PFSK-1 (cell line): ENCODE data around the gene TRAF1.

Experiments
- FOXP2 ChIP-seq: optimal IDR thresholded peaks from 2 replicates; pipeline ENCODE3; 2011; ENCODE audit warnings: borderline replicate concordance, control low read depth, inconsistent platforms; ENCODE audit not compliant: insufficient read depth; ENCODE audit errors: extremely low read length, extremely low read depth
- POLR2AphosphoS5 ChIP-seq: IDR thresholded peaks from 2 replicates; pipeline ENCODE4 v1.6.1; 2012; ENCODE audit warnings: low read depth, mild to moderate bottlenecking, control low read depth, low read length, moderate library complexity
- REST ChIP-seq, 2 experiments: IDR thresholded peaks; 2 replicates each; pipeline versions ENCODE4 v1.6.1 to v1.8.0; 2011 to 2012; ENCODE audit warnings: low read depth in 2 of 2, low read length in 2 of 2, control low read depth in 1 of 2, inconsistent platforms in 1 of 2, mild to moderate bottlenecking in 1 of 2, moderate library complexity in 1 of 2; ENCODE audit not compliant: insufficient read depth in 1 of 2
- SIN3A ChIP-seq: IDR thresholded peaks from 2 replicates; pipeline ENCODE4 v1.6.1; 2012; ENCODE audit warnings: mild to moderate bottlenecking, low read length, moderate library complexity, borderline replicate concordance; ENCODE audit not compliant: insufficient read depth
- TAF1 ChIP-seq: IDR thresholded peaks from 2 replicates; pipeline ENCODE4 v1.6.1; 2012; ENCODE audit warnings: low read length, control low read depth, borderline replicate concordance; ENCODE audit not compliant: insufficient read depth

TRAF1 gene

DNA sequence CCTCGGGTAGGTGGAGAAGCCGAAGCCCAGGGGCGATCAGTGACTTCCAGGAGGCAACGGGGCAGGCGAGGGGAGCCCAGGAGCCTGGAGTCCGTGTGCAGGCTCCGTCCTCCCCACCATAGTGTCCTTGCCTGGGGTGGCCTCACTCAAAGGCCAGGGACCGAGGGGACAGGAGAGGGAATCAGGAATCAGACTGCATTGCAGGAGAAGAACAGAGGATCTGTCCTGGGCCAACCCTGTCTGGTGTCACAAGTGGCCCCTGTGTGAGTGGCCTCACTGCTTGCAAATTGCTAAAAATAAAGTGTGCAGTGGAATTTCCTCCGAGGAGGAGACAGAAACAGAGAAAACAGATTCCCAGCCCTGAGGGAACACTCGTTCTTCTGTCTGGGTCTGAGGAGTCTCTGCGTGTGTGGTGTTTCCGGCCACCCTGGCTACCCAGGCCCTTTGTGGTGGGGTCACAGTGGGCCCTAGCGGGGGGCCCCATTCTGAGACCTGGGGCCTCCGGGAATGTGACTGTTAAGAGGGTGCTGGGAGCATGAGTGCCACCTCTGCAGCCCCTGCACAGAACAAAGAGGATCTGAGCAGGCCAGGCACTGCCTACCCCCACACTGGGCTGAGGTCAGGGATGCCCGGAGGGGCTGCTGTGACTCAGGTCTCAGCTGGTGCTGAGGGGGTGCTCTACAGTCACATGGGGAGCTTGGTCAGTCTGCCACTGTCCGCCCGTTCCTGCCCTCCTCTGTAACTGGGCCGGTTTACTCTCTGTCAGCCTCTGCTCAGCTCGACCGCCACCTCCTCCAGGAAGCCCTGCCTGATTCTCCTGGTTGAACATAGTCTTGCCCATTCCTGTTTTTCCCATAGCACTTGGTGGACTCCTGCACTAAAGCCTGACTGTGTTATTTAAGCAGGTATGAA lies 7.4 kb downstream of the TRAF1 start:
- no peak for TF ChIP-seq POLR2AphosphoS5
- TF ChIP-seq FOXP2: no peak
- no peak for TF ChIP-seq REST (IDR thresholded peaks at IDR 0.05; ENCODE audit: insufficient read depth in 1 of 2, low read depth in 2 of 2, low read length in 2 of 2)
- no peak for TF ChIP-seq TAF1
- no peak for TF ChIP-seq SIN3A

- no peak for TF ChIP-seq POLR2AphosphoS5
- no peak for TF ChIP-seq TAF1
- no peak for TF ChIP-seq REST (IDR thresholded peaks at IDR 0.05; ENCODE audit: insufficient read depth in 1 of 2, low read depth in 2 of 2, low read length in 2 of 2)
- no peak for TF ChIP-seq SIN3A
Measured at GRCh38 chr9:120917929-120918762, 8.4 kb downstream of the TRAF1 start.

DNA sequence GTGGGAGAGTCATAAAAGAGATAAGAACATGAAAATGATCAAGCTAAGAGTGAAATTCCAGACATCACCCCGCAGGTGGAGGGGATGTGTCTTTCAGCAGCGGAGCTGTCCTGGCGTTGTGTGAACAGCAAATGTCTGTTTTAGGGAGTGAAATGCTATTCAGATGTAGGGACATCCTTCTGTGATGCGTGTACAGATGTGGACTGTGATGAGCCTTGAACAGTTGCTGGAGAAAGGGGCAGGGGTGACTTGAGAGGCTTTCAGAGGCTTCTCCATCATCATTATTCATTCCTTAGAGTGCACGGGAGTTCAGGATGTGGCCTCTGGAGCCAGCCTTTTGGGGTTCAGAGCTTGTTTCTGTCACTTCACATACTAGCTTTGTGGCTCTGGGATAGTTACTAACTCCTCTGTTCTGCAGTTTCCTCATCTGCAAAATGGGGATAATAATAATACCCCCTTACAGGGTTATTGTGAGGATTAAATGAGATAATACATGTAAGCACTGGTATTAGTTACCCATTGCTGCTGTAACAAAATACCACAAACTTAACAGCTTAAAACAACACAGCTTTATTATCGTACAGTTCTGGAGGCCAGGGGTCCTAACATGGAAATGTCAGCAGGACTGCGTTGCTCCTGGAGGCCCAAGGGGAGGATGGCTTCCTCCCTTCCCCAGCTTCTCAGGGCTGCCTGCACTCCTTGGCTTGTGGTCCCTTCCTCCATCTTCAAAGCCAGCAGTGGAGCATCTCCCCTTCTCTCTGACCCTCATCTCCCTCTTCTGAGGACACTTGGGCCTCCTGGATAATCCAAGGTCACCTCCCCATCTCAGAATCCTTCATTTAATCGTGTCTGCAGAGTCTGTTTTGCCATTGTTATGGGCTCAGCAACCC lies 9.4 kb downstream of the TRAF1 start:
- no peak for TF ChIP-seq SIN3A
- no peak for TF ChIP-seq TAF1
- no peak for TF ChIP-seq FOXP2
- no peak for TF ChIP-seq REST (IDR thresholded peaks at IDR 0.05; ENCODE audit: insufficient read depth in 1 of 2, low read depth in 2 of 2, low read length in 2 of 2)
- TF ChIP-seq POLR2AphosphoS5: no peak

- TF ChIP-seq TAF1: no peak
- no peak for TF ChIP-seq POLR2AphosphoS5
- no peak for TF ChIP-seq SIN3A
- no peak for TF ChIP-seq FOXP2
- TF ChIP-seq REST (IDR thresholded peaks at IDR 0.05; ENCODE audit: insufficient read depth in 1 of 2, low read depth in 2 of 2, low read length in 2 of 2): no peak
Measured at GRCh38 chr9:120916588-120916987, 10.0 kb downstream of the TRAF1 start.
